Hematopoietic multipotent progenitor cell treated with erythropoietin and hydrocortisone succinate and interleukin-3 and kit ligand, for 6 days (in vitro differentiated cells): ENCODE data around the gene SCYL1.

ENCODE experiments used
- DNase-seq: peaks from one replicate; pipeline ENCODE4 v3.0.0-alpha.2; 2015

The SCYL1 gene

DNA sequence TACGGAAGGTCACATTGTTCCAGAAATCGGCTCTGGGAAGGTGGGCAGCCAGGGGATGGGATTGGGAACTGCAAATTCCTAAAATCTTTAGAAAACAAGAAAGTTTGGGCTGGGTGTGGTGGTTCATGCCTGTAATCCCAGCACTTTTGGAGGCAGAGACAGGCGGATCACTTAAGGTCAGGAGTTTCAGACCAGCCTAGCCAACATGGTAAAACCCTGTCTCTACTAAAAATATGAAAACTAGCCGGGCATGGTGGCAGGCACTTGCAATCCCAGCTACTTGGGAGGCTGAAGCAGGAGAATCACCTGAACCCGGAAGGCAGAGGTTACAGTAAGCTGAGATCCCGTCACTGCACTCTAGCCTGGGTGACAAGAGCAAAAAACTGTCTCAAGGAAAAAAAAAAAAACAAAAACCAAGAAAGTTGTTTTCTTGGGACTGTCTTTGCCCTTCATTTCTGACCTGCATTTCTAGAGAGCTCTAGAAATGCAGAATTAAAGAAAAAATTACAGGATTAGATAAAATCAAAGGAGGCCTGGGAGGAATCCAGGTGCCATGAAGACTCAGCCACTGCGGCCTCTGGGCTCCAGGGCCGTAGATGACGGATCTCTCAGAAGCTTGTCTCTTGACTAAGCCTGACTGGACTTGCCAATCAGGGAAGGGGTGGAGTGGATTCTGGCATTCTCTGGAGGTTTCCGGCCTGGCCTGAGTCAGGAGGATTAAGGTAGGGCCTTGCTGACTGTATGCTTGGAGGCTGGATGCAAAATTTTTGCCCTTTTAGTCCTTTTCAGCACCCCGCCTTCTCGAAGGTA is 31.3 kb upstream of the SCYL1 start:
- DNase-seq, result no peak

DNA sequence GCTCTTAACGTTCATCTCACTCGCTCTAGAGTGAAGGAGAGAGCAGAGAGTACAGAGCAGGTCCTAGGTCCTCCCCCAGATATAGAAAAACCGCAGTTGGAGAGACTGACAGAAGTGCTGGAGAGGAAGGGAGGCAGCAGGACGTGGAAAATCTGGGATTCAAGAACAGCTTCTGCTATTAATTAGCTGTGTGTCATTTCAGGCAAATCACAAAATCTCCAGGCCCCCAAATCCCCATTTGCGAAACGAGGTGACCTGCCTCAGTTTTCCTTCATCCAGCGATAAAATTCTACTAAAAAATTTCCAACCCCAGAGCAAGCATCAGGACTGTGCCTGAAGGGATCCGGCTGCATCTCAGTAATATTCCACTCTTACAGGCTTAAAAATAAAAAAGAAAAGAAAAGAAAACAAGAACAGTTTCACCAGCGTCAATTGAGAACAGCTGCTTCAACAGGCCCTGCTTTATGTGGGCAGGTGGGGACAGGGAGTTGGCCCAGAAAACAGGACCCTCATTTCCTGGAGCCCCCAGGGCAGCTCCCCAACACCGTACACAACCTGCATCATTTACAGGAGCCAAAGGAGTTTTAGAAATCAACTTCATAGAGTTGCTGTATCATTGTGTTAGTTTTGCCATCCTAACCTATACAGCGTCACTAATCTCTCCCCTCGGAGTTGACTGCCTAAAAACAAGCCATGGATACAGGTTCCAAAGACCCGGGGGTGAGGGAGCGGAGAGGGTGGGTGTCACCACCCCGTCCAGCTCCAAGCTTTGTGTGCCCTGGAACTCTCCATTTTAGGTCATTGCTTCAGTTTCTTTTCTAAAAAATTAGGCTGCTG is 28.4 kb upstream of the SCYL1 start:
- no peak for DNase-seq

DNA sequence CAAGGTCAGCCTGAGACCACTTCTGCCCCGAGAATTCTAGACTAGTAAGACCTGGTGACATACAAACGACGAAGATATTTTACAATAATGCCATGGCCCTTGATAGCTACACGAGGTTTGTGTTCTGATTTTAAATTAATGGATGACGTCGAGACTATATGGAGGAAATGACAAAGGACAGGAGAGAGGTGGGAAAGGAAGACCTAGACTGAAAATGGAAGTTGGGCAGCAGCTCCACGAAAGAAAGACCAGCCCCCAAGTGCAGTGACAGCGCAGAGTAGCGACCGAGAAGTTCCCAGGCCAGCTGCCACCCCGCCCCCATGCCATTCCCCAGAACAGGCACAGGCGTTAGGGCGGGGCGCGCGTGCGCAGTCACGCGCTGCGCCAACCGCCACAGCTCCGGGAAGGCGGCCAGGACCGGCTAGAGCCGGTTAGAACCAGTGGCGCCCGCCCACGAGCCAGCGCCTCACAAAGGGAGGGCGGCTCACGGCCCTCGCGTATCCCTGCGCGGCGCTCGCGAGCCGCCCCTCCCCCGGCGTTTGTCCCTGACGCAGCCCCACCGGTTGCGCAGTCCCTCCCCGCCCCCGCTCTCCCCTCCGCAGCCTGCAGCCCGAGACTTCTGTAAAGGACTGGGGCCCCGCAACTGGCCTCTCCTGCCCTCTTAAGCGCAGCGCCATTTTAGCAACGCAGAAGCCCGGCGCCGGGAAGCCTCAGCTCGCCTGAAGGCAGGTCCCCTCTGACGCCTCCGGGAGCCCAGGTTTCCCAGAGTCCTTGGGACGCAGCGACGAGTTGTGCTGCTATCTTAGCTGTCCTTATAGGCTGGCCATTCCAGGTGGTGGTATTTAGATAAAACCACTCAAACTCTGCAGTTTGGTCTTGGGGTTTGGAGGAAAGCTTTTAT is 27.5 kb upstream of the SCYL1 start:
- DNase-seq, result peak; percentile 99

DNA sequence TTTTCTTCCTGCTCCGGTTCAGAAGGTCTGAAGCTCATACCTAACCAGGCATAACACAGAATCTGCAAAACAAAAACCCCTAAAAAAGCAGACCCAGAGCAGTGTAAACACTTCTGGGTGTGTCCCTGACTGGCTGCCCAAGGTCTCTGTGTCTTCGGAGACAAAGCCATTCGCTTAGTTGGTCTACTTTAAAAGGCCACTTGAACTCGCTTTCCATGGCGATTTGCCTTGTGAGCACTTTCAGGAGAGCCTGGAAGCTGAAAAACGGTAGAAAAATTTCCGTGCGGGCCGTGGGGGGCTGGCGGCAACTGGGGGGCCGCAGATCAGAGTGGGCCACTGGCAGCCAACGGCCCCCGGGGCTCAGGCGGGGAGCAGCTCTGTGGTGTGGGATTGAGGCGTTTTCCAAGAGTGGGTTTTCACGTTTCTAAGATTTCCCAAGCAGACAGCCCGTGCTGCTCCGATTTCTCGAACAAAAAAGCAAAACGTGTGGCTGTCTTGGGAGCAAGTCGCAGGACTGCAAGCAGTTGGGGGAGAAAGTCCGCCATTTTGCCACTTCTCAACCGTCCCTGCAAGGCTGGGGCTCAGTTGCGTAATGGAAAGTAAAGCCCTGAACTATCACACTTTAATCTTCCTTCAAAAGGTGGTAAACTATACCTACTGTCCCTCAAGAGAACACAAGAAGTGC is 26.7 kb upstream of the SCYL1 start:
- peak; percentile 89 for DNase-seq

DNA sequence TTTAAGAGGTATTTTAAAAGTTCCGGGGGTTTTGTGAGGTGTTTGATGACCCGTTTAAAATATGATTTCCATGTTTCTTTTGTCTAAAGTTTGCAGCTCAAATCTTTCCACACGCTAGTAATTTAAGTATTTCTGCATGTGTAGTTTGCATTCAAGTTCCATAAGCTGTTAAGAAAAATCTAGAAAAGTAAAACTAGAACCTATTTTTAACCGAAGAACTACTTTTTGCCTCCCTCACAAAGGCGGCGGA is 26.2 kb upstream of the SCYL1 start:
- DNase-seq, result no peak

DNA sequence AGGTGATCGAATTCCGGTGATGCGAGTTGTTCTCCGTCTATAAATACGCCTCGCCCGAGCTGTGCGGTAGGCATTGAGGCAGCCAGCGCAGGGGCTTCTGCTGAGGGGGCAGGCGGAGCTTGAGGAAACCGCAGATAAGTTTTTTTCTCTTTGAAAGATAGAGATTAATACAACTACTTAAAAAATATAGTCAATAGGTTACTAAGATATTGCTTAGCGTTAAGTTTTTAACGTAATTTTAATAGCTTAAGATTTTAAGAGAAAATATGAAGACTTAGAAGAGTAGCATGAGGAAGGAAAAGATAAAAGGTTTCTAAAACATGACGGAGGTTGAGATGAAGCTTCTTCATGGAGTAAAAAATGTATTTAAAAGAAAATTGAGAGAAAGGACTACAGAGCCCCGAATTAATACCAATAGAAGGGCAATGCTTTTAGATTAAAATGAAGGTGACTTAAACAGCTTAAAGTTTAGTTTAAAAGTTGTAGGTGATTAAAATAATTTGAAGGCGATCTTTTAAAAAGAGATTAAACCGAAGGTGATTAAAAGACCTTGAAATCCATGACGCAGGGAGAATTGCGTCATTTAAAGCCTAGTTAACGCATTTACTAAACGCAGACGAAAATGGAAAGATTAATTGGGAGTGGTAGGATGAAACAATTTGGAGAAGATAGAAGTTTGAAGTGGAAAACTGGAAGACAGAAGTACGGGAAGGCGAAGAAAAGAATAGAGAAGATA is 25.7 kb upstream of the SCYL1 start, which contains the start of gene MALAT1:
TSS of gene MALAT1 (plus strand) at position 69 of the 736 bp plus-strand sequence.
- DNase-seq, result peak; percentile 97

DNA sequence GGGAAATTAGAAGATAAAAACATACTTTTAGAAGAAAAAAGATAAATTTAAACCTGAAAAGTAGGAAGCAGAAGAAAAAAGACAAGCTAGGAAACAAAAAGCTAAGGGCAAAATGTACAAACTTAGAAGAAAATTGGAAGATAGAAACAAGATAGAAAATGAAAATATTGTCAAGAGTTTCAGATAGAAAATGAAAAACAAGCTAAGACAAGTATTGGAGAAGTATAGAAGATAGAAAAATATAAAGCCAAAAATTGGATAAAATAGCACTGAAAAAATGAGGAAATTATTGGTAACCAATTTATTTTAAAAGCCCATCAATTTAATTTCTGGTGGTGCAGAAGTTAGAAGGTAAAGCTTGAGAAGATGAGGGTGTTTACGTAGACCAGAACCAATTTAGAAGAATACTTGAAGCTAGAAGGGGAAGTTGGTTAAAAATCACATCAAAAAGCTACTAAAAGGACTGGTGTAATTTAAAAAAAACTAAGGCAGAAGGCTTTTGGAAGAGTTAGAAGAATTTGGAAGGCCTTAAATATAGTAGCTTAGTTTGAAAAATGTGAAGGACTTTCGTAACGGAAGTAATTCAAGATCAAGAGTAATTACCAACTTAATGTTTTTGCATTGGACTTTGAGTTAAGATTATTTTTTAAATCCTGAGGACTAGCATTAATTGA is 25.0 kb upstream of the SCYL1 start:
- DNase-seq, result no peak

DNA sequence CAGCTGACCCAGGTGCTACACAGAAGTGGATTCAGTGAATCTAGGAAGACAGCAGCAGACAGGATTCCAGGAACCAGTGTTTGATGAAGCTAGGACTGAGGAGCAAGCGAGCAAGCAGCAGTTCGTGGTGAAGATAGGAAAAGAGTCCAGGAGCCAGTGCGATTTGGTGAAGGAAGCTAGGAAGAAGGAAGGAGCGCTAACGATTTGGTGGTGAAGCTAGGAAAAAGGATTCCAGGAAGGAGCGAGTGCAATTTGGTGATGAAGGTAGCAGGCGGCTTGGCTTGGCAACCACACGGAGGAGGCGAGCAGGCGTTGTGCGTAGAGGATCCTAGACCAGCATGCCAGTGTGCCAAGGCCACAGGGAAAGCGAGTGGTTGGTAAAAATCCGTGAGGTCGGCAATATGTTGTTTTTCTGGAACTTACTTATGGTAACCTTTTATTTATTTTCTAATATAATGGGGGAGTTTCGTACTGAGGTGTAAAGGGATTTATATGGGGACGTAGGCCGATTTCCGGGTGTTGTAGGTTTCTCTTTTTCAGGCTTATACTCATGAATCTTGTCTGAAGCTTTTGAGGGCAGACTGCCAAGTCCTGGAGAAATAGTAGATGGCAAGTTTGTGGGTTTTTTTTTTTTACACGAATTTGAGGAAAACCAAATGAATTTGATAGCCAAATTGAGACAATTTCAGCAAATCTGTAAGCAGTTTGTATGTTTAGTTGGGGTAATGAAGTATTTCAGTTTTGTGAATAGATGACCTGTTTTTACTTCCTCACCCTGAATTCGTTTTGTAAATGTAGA is 24.3 kb upstream of the SCYL1 start:
- peak; percentile 82 for DNase-seq

DNA sequence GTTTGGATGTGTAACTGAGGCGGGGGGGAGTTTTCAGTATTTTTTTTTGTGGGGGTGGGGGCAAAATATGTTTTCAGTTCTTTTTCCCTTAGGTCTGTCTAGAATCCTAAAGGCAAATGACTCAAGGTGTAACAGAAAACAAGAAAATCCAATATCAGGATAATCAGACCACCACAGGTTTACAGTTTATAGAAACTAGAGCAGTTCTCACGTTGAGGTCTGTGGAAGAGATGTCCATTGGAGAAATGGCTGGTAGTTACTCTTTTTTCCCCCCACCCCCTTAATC is 23.8 kb upstream of the SCYL1 start:
- no peak for DNase-seq

DNA sequence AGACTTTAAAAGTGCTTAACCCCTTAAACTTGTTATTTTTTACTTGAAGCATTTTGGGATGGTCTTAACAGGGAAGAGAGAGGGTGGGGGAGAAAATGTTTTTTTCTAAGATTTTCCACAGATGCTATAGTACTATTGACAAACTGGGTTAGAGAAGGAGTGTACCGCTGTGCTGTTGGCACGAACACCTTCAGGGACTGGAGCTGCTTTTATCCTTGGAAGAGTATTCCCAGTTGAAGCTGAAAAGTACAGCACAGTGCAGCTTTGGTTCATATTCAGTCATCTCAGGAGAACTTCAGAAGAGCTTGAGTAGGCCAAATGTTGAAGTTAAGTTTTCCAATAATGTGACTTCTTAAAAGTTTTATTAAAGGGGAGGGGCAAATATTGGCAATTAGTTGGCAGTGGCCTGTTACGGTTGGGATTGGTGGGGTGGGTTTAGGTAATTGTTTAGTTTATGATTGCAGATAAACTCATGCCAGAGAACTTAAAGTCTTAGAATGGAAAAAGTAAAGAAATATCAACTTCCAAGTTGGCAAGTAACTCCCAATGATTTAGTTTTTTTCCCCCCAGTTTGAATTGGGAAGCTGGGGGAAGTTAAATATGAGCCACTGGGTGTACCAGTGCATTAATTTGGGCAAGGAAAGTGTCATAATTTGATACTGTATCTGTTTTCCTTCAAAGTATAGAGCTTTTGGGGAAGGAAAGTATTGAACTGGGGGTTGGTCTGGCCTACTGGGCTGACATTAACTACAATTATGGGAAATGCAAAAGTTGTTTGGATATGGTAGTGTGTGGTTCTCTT is 23.2 kb upstream of the SCYL1 start:
- DNase-seq, result peak; percentile 64

DNA sequence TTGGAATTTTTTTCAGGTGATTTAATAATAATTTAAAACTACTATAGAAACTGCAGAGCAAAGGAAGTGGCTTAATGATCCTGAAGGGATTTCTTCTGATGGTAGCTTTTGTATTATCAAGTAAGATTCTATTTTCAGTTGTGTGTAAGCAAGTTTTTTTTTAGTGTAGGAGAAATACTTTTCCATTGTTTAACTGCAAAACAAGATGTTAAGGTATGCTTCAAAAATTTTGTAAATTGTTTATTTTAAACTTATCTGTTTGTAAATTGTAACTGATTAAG is 22.7 kb upstream of the SCYL1 start:
- no peak for DNase-seq

DNA sequence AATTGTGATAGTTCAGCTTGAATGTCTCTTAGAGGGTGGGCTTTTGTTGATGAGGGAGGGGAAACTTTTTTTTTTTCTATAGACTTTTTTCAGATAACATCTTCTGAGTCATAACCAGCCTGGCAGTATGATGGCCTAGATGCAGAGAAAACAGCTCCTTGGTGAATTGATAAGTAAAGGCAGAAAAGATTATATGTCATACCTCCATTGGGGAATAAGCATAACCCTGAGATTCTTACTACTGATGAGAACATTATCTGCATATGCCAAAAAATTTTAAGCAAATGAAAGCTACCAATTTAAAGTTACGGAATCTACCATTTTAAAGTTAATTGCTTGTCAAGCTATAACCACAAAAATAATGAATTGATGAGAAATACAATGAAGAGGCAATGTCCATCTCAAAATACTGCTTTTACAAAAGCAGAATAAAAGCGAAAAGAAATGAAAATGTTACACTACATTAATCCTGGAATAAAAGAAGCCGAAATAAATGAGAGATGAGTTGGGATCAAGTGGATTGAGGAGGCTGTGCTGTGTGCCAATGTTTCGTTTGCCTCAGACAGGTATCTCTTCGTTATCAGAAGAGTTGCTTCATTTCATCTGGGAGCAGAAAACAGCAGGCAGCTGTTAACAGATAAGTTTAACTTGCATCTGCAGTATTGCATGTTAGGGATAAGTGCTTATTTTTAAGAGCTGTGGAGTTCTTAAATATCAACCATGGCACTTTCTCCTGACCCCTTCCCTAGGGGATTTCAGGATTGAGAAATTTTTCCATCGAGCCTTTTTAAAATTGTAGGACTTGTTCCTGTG is 22.1 kb upstream of the SCYL1 start:
- DNase-seq, result peak; percentile 76

DNA sequence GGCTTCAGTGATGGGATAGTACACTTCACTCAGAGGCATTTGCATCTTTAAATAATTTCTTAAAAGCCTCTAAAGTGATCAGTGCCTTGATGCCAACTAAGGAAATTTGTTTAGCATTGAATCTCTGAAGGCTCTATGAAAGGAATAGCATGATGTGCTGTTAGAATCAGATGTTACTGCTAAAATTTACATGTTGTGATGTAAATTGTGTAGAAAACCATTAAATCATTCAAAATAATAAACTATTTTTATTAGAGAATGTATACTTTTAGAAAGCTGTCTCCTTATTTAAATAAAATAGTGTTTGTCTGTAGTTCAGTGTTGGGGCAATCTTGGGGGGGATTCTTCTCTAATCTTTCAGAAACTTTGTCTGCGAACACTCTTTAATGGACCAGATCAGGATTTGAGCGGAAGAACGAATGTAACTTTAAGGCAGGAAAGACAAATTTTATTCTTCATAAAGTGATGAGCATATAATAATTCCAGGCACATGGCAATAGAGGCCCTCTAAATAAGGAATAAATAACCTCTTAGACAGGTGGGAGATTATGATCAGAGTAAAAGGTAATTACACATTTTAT is 21.4 kb upstream of the SCYL1 start:
- DNase-seq, result peak; percentile 42

DNA sequence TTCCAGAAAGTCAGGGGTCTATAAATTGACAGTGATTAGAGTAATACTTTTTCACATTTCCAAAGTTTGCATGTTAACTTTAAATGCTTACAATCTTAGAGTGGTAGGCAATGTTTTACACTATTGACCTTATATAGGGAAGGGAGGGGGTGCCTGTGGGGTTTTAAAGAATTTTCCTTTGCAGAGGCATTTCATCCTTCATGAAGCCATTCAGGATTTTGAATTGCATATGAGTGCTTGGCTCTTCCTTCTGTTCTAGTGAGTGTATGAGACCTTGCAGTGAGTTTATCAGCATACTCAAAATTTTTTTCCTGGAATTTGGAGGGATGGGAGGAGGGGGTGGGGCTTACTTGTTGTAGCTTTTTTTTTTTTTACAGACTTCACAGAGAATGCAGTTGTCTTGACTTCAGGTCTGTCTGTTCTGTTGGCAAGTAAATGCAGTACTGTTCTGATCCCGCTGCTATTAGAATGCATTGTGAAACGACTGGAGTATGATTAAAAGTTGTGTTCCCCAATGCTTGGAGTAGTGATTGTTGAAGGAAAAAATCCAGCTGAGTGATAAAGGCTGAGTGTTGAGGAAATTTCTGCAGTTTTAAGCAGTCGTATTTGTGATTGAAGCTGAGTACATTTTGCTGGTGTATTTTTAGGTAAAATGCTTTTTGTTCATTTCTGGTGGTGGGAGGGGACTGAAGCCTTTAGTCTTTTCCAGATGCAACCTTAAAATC is 20.8 kb upstream of the SCYL1 start:
- DNase-seq, result peak; percentile 62

DNA sequence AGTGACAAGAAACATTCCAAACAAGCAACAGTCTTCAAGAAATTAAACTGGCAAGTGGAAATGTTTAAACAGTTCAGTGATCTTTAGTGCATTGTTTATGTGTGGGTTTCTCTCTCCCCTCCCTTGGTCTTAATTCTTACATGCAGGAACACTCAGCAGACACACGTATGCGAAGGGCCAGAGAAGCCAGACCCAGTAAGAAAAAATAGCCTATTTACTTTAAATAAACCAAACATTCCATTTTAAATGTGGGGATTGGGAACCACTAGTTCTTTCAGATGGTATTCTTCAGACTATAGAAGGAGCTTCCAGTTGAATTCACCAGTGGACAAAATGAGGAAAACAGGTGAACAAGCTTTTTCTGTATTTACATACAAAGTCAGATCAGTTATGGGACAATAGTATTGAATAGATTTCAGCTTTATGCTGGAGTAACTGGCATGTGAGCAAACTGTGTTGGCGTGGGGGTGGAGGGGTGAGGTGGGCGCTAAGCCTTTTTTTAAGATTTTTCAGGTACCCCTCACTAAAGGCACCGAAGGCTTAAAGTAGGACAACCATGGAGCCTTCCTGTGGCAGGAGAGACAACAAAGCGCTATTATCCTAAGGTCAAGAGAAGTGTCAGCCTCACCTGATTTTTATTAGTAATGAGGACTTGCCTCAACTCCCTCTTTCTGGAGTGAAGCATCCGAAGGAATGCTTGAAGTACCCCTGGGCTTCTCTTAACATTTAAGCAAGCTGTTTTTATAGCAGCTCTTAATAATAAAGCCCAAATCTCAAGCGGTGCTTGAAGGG is 20.0 kb upstream of the SCYL1 start:
- peak; percentile 36 for DNase-seq

DNA sequence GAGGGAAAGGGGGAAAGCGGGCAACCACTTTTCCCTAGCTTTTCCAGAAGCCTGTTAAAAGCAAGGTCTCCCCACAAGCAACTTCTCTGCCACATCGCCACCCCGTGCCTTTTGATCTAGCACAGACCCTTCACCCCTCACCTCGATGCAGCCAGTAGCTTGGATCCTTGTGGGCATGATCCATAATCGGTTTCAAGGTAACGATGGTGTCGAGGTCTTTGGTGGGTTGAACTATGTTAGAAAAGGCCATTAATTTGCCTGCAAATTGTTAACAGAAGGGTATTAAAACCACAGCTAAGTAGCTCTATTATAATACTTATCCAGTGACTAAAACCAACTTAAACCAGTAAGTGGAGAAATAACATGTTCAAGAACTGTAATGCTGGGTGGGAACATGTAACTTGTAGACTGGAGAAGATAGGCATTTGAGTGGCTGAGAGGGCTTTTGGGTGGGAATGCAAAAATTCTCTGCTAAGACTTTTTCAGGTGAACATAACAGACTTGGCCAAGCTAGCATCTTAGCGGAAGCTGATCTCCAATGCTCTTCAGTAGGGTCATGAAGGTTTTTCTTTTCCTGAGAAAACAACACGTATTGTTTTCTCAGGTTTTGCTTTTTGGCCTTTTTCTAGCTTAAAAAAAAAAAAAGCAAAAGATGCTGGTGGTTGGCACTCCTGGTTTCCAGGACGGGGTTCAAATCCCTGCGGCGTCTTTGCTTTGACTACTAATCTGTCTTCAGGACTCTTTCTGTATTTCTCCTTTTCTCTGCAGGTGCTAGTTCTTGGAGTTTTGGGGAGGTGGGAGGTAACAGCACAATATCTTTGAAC is 19.2 kb upstream of the SCYL1 start:
- peak; percentile 50 for DNase-seq
